Nephron progenitor cell (in vitro differentiated cells): ENCODE measurements around the gene PTRHD1.
A peak's percentile ranks its signal among the peaks of the same experiment; 100 is the strongest.
"Not testable (repeated sequence)": the region's sequence is repeated elsewhere in the genome, so short reads cannot be mapped to it uniquely, and the experiment has no call there.

Experiments used
- DNase-seq: peaks from one replicate; pipeline ENCODE4 v3.0.0; 2021
- H3K27ac Mint-ChIP-seq: 2 replicates; pipeline ENCODE4 v1.8.0; 2021; ENCODE audit warnings: mild to moderate bottlenecking, moderate library complexity, mixed read lengths
- H3K27me3 Mint-ChIP-seq: 2 replicates; pipeline ENCODE4 v1.8.0; 2021; ENCODE audit warnings: mild to moderate bottlenecking, low read depth, mixed read lengths; ENCODE audit not compliant: poor library complexity
- H3K36me3 Mint-ChIP-seq: 2 replicates; pipeline ENCODE4 v1.8.0; 2021; ENCODE audit warnings: low read depth, mixed read lengths
- H3K4me1 Mint-ChIP-seq: 2 replicates; pipeline ENCODE4 v1.8.0; 2021; ENCODE audit warnings: mixed read lengths
- H3K4me3 Mint-ChIP-seq: 2 replicates; pipeline ENCODE4 v1.8.0; 2021; ENCODE audit warnings: mild to moderate bottlenecking, moderate library complexity, mixed read lengths
- H3K9me3 Mint-ChIP-seq: 2 replicates; pipeline ENCODE4 v1.8.0; 2021; ENCODE audit warnings: mild to moderate bottlenecking, moderate library complexity, mixed read lengths
- CTCF ChIP-seq: fragments of 200-600 bp; sonication (generic); IDR thresholded peaks from 2 replicates; pipeline ENCODE4 v1.5.0; 2021; ENCODE audit warnings: antibody characterized with exemption

The PTRHD1 gene

GRCh38 chr2:24839729-24840128 is 46.5 kb upstream of the PTRHD1 start:
- DNase-seq, result no peak
- no peak for TF ChIP-seq CTCF
- Mint-ChIP-seq H3K9me3 (no peaks in the 10 kb centered on the region), H3K4me3 (no peak overlapping the region), H3K27ac (no peak overlapping the region), H3K4me1 (peaks cover 18% of the 10 kb centered on the region), H3K36me3 (peaks cover 26% of the 10 kb centered on the region), H3K27me3 (peaks cover 6% of the 10 kb centered on the region)

GRCh38 chr2:24838541-24838940 is 45.4 kb upstream of the PTRHD1 start:
- H3K27ac Mint-ChIP-seq, result no peak overlapping the region
- peaks cover 27% of the 10 kb centered on the region for H3K4me1 Mint-ChIP-seq
- TF ChIP-seq CTCF, result no peak
- H3K36me3 Mint-ChIP-seq, result peaks cover 31% of the 10 kb centered on the region
- peaks cover 6% of the 10 kb centered on the region for H3K27me3 Mint-ChIP-seq
- DNase-seq, result no peak
- no peaks in the 10 kb centered on the region for H3K9me3 Mint-ChIP-seq
- H3K4me3 Mint-ChIP-seq, result no peak overlapping the region

- Mint-ChIP-seq H3K27me3 (peaks cover 6% of the 10 kb centered on the region), H3K4me1 (peaks cover 31% of the 10 kb centered on the region), H3K27ac (peak overlapping the region; percentile 57), H3K9me3 (no peaks in the 10 kb centered on the region), H3K36me3 (peaks cover 32% of the 10 kb centered on the region), H3K4me3 (no peak overlapping the region)
- TF ChIP-seq CTCF, result no peak
- no peak for DNase-seq
Measured at GRCh38 chr2:24837996-24838513, 44.9 kb upstream of the PTRHD1 start.

GRCh38 chr2:24836706-24837105 is 43.5 kb upstream of the PTRHD1 start:
- TF ChIP-seq CTCF, result no peak
- peaks cover 32% of the 10 kb centered on the region for H3K36me3 Mint-ChIP-seq
- H3K4me3 Mint-ChIP-seq, result no peak overlapping the region
- no peak for DNase-seq
- no peak overlapping the region for H3K27ac Mint-ChIP-seq
- no peaks in the 10 kb centered on the region for H3K9me3 Mint-ChIP-seq
- peaks cover 42% of the 10 kb centered on the region for H3K4me1 Mint-ChIP-seq
- H3K27me3 Mint-ChIP-seq, result peaks cover 3% of the 10 kb centered on the region

- peaks cover 47% of the 10 kb centered on the region for H3K4me1 Mint-ChIP-seq
- no peak for TF ChIP-seq CTCF
- DNase-seq, result no peak
- peaks cover 3% of the 10 kb centered on the region for H3K27me3 Mint-ChIP-seq
- H3K9me3 Mint-ChIP-seq, result no peaks in the 10 kb centered on the region
- peaks cover 32% of the 10 kb centered on the region for H3K36me3 Mint-ChIP-seq
- H3K27ac Mint-ChIP-seq, result no peak overlapping the region
- no peak overlapping the region for H3K4me3 Mint-ChIP-seq
Measured at GRCh38 chr2:24836206-24836605, 43.0 kb upstream of the PTRHD1 start.

GRCh38 chr2:24835411-24835810 is 42.2 kb upstream of the PTRHD1 start:
- Mint-ChIP-seq H3K36me3 (peaks cover 29% of the 10 kb centered on the region), H3K4me1 (peaks cover 46% of the 10 kb centered on the region)
- H3K9me3 Mint-ChIP-seq, H3K27me3 Mint-ChIP-seq, DNase-seq, H3K27ac Mint-ChIP-seq, H3K4me3 Mint-ChIP-seq: not testable (repeated sequence)
